ENCODE data around the gene MEIS2.

DNA sequence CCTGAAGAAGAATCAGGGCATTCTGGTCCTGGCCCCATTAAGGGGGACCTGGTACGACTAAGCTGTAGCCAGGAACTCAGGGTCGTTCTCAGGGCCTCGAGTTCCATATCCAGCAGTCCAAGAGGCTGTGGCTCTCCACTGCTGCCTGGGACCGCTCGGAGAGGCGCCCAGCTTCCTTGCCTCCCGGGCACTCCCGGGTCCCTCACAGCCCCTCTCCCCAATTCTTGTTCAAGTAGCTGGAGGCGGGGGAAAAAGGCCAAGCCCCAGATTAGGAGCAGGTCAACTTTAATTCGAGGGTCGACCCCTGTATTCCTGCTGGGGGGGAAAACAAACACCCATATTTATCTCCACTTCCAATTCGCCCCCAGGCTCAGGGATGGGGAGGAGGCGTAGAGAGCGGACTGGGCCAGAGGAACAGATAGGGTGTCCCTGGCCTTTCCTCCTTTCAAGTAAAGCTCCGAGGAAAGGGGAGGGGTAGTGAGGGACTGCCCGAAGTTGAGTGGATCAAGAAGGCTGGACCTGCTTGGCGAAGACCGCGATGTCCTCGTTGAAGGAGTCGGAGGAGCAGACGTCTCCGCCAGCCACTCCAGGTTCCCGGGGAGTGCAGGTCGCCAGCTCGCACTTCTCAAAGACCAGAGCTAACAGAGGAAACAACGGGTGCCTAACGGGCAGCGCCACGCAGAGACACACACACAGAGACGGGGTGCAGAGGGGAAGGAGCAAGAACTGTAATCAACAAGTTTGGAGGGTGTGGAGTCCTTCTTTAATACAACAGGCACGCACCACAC lies 4.4 kb downstream of the MEIS2 start:
- TF ChIP-seq, protein P1, sequence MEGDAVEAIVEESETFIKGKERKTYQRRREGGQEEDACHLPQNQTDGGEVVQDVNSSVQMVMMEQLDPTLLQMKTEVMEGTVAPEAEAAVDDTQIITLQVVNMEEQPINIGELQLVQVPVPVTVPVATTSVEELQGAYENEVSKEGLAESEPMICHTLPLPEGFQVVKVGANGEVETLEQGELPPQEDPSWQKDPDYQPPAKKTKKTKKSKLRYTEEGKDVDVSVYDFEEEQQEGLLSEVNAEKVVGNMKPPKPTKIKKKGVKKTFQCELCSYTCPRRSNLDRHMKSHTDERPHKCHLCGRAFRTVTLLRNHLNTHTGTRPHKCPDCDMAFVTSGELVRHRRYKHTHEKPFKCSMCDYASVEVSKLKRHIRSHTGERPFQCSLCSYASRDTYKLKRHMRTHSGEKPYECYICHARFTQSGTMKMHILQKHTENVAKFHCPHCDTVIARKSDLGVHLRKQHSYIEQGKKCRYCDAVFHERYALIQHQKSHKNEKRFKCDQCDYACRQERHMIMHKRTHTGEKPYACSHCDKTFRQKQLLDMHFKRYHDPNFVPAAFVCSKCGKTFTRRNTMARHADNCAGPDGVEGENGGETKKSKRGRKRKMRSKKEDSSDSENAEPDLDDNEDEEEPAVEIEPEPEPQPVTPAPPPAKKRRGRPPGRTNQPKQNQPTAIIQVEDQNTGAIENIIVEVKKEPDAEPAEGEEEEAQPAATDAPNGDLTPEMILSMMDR (IDR thresholded peaks at IDR 0.05), result no peak
- no peak for TF ChIP-seq POLR2A (IDR thresholded peaks at IDR 0.05)

All from vagina (tissue), 2 donors.